Putamen (tissue), 1 donor: ENCODE data around the gene MACROH2A1.

ENCODE experiments used
- DNase-seq: peaks from one replicate; pipeline ENCODE4 v3.0.0-alpha.2; 2016; ENCODE audit warnings: low spot score

The MACROH2A1 gene

GRCh38 chr5:135435467-135436330 lies 36.7 kb upstream of the MACROH2A1 start:
- DNase-seq = no peak

DNA sequence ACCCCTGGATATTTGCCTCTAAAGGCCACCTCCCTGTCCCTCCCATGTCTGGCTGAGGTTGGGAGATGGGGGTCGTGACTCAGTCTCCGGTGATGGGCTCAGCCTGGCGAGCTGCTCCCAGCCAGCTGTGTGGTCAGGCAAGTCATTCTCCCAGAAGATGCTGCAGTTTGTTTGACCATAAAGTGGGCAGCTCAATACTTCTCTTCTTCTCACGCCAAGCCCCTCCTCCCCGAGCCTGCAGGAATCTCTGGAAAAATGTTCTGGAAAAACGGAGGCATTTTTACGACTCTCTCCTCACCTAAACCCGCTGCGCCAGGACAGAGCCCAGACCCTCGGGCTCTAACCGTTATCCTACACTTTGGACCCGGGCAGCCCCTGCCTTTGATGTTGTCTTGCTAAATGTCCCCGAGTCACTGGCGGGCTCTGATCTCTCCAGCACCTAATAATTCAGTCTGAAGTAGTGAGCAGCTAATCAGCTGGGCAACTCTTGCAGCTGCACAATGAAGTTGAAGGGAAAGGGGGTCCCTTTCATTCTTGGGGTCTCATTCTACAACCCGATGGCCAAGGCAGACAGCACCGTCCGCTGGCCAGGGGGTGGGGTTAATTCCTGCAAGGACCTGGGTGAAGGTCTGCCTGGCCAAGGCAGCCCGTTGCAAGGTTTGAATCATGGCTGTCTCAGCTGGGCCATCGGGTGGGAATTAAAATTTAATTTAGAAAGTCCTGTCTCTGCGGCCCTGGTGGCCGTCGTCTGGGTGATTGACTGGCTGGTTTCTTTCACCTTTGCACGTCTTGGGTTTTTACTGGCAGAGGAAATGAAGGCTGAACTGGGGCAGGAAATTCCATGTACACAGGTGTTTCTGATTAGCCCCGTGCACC lies 35.8 kb upstream of the MACROH2A1 start:
- no peak for DNase-seq

DNA sequence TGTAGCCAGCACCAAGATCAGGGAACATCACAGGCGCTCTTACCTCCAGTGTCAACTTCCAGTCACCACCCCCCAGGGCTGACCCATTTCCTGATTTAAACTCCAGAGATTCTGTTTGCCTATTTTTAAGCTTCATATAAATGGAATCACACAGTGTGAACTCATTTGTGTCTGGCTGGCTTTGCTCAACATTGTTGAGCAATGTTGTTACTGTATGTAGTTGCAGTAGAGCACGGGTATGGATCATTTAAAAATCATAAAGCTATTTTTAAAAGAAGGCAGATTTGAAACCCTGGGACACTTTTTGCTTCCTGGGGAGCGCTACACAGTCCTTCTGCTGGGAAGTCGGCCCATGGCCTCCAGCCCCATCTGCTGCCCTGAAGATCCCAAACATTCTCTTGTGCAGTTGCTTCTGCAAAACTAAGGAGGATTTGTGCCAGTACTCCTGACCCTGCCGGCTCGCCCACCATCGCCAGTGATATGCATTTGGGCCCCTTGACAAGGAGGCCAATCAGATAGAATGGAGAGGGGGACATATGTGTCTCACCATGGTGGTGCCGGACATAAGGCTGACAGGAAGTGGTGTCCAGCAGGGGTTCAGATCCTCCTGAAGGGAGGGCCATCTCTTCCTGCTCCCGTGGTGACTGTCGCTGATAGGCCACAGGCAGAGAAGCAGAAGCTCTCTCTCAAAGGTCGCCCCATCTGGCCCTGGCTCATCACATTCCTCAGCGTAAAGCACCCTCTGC lies 34.8 kb upstream of the MACROH2A1 start:
- DNase-seq = no peak

GRCh38 chr5:135432113-135432512 lies 33.1 kb upstream of the MACROH2A1 start:
- DNase-seq = no peak

DNA sequence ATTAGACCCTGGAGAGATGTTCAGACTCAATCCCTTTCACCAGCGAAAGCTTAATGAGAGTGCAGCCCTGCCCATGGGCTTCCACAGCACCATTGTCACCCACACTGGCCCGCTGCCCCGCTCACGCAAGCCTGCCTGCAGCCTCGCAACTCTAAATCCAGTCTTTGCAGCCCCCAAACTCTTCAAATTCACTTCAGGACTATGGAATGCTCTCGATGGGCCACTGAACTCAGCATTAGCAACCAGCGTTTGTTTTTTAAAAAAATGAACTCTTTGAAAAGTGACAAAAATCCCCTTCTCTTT lies 31.1 kb upstream of the MACROH2A1 start:
- DNase-seq = no peak

GRCh38 chr5:135429301-135430134 lies 30.5 kb upstream of the MACROH2A1 start:
- DNase-seq = no peak

DNA sequence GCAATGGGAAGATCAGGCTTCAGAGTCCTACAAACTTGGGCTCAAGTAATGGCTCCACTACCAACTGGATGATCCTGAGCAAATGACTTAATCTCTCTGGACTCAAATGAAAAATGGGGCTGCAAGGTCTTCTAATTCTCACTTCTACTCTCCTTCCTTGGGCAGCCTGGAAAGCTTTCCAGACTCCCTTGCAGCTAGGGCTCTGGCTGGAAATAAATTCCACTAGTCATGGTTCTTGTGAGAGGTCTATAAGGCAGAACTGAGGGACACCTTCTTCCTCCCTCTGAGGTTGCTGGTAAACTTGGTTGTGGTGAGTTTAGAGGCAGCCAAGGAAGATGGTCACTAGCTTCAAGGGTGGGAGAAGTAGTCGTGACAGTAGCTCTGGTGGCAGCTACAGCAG lies 29.6 kb upstream of the MACROH2A1 start:
- no peak for DNase-seq

GRCh38 chr5:135426102-135427082 lies 27.4 kb upstream of the MACROH2A1 start:
- DNase-seq = no peak

DNA sequence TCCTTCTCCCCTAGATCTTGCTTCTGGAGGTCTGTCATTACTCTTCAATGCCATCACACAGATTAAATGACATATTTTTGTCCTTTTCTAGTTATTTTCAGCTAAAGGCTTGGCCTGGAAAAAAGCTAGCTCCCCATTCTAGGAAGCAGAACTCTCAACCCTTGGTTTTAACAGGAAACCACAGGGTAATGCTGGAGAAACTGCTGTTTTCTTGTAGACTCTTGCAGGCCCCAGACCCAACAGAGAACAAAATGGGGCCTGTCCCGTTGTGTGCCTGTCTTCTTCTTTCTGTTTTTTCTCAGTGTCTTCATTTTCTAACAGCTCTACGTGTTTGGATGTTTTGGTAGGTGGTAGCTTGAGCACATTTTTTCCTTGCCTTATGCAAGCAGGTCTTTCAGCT lies 26.6 kb upstream of the MACROH2A1 start:
- DNase-seq = no peak

GRCh38 chr5:135423846-135424168 lies 24.8 kb upstream of the MACROH2A1 start:
- DNase-seq = no peak

DNA sequence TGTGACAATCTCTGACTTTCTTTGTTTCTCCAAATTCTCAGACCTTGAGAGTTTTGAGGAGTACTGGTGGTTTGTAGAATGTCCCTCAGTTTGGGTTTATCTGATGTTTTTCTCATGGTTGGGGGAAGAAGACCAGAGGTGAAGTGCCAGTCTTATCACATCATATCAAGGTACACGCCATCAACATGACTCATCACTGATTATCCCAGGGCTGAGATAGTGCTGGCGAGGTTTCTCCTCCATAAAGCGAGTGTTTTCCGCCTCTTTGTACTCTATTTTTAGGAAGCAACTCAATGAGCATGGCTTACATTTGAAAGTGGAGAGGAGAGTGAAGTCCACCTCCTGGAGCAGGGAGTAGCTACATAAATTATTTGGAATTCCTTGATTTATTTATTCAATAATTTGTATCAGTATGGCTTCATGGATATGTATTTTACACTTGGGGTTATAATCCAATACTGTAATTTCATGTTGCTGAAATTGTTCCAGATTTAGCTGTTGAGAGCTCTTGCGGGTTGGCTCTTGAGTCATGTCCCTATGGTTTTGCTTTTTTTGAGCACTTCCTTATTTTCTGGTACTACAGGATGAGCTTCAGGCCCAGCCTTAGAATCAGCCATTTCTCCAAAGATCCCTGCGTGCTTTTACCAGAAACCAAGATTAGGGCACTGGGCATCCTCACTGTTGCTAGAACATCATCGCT lies 24.3 kb upstream of the MACROH2A1 start:
- DNase-seq = no peak

- DNase-seq = no peak
Measured at GRCh38 chr5:135422419-135422818, 23.4 kb upstream of the MACROH2A1 start.

GRCh38 chr5:135417083-135417482 lies 18.1 kb upstream of the MACROH2A1 start:
- no peak for DNase-seq

DNA sequence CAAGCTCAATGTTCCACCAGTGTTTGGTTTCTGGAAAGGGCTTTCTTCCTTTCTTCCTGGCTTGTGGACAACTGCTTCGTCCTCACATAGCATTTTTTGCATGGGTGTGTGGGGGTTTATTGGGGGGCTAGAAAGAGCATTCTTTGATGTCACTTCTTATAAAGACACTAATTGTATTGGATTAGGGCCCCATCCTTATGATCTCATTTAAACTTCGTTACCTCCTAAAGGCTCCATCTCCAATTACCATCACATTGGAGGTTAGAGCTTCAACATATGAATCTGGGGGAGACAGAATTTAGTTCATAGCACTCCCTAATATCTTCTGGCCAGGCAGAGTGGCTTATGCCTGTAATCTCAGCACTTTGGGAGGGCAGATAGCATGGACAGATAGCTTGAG lies 6.1 kb upstream of the MACROH2A1 start:
- DNase-seq = no peak

GRCh38 chr5:135402031-135402430 lies 3.0 kb upstream of the MACROH2A1 start:
- no peak for DNase-seq

- no peak for DNase-seq
Measured at GRCh38 chr5:135400866-135401265, 1.8 kb upstream of the MACROH2A1 start.

DNA sequence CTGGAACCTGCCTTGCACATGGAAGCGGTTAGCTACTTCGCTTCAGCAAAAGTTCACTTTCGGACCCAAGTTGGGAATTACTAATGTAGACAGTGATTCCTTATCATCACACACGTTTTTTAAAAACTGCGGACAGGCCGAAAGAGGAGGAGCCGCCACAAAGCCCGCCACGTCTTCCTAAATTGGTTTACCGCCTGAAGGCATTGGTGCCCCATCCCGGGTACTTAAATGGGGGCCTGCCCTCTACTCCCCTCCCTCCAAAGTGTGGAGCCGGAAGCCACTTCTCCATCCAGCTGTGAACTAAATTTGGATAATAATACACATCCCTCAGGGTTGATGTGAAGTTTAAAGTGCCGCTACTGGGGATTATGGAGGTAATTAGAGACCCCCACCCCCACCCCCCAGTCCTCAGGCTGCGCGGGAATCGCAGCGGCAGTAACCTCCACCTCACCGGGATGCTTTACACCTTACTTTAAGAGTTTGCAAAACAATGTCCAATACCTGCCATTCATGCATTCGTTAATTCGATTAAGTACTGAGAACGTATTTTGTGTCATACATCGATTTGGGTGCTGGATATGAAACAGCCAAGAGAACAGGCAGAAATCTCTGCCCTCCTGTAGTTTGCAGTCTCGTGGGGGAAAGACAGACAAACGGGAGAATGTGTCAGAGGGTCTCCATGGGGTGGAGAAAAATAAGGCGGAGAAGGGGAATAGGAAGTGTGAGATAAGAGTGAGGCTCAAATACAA lies 937 bp upstream of the MACROH2A1 start:
- DNase-seq = no peak

- no peak for DNase-seq
Measured at GRCh38 chr5:135398160-135398854, 724 bp downstream of the MACROH2A1 start.

DNA sequence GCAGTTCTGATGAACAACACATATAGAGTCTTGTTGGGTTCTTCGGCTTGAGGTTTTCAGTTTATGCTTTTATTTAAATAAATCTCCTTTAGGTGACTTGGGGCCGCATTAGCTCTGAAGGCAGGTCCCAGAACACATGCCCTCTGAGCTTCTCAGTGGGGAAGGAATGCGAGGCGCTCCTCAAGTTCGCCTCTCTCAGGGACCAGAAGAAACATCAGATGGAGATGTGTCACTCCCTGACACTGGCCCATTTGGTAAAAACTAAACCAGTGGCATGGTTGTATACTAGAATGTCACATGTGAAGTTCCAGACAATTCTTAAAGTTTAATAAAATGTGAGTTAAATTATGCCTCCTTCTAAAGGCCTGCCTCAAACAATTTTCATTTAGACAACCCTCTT lies 1.9 kb downstream of the MACROH2A1 start:
- DNase-seq = no peak
